HG03108 (cell line): ENCODE data around the gene CMIP.
"Not testable (repeated sequence)": the region's sequence is repeated elsewhere in the genome, so short reads cannot be mapped to it uniquely, and the experiment has no call there.

Experiments used
- ATAC-seq: cut with Tn5 transposase; IDR thresholded peaks from one replicate; pipeline ENCODE4 v1.9.1; 2021; ENCODE audit warnings: moderate library complexity; ENCODE audit not compliant: unreplicated experiment

CMIP gene

DNA sequence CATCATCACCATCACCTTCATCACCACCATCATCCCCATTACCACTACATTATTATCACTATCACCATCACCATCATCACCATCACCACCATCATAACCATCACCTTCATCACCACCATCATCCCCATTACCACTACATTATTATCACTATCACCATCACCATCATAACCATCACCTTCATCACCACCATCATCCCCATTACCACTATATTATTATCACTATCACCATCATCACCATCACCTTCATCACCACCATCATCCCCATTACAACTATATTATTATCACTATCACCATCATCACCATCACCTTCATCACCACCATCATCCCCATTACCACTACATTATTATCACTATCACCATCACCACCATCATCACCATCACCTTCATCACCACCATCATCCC is 132.7 kb downstream of the CMIP start:
- ATAC-seq: not testable (repeated sequence)

DNA sequence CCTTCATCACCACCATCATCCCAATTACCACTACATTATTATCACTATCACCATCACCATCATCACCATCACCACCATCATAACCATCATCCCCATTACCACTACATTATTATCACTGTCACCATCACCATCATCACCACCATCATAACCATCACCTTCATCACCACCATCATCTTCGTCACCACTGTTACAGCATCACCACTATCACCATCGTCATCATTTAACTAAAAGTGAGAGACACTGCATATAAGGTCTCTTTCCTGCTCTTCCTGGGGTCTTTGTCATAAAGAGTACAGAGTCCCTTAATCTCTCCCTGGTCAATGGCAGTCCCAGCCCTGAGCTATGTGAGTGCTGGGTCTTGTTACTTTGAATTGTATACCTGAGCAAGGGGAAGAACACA is 133.5 kb downstream of the CMIP start:
- ATAC-seq: no peak

DNA sequence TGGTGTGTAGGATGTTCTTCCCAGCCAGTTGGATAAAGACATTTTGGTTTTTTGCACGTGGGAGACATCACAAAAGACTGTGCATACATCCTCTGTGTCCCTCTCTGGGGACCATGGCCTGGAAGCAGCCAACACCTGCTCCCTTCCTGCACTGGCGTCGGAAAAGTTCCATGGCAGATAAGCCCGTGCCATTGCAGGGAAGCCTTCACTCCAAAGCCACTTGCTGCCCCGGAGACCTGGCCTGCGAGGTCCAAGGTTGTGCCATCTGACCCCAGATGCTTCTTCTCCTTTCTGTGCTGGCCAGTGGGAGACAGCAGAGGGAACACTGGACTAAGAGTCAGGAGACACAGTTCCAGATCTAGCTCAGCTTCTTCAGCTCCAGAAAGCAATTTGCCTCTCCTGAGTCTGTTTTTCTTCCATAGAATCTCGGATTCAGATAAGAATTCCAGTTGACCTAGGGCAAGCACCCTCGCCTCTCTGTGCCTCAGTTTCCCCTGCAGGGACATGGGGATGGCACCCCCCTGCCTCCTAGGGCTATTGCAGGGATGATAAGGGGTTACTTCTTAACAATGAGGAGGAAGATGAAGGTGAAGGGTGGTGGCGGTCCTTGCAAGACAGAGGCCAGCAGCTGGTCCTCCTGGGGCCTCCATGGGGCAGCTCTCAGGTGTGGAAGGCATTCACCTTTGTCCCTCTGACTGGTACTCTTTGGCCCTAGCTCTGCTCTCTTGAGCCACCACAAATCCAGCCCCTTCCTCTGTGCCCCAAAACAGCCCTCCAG is 134.2 kb downstream of the CMIP start:
- no peak for ATAC-seq

DNA sequence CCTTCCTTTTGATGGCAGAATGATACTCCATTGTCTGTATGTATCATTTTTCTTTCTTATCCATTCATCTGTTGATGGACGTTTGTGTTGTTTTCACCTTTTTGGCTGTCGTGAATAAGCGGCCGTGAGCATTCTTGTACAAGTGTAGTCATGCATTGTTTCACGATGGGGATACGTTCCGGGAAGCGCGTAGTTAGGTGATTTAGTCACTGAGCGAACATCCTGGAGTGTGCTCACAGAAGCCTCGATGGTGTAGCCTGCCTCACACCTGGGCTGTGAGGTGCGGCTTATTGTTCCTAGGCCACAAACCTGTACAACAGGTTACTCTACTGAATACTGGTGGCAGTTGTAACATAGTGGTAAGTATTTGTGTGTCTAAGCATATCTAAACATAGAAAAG is 136.5 kb downstream of the CMIP start:
- ATAC-seq: no peak

DNA sequence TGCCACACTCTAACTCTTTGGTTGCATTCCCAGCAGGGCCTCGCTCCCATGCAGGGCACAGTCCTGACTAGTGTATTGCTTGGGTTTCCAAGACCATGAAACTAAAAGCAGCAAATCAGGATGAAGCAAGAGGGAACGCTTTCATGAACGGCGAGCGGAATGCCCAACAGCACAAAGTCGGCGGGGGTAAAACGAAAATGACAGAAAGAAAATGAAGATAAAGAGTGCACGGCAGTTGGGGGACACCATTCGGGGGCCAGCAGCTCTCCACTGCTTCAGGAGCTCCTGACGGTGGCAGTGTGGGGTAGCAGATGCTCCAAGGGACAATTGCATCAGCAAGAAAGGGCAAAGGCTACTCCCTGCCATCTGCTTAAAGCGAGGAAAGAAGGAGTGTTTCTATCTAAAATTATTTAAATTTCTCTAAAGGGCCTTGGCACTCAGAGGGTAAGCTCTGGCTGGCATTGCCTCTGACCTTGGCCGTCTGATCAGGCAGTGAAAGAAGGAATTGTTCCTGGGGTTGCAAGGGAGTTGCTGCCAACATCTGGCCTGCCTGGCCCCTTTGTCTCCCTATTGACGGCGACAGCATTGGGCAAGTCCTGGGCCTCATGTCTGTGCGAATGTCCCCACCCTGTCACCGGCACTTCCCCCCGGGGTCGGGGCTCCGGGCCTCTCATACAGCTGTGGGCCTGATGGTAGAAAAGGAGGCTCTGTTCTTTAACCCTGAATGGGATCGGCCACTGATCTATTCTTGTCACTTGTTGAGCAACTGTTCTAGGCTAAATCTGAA is 138.2 kb downstream of the CMIP start:
- no peak for ATAC-seq

DNA sequence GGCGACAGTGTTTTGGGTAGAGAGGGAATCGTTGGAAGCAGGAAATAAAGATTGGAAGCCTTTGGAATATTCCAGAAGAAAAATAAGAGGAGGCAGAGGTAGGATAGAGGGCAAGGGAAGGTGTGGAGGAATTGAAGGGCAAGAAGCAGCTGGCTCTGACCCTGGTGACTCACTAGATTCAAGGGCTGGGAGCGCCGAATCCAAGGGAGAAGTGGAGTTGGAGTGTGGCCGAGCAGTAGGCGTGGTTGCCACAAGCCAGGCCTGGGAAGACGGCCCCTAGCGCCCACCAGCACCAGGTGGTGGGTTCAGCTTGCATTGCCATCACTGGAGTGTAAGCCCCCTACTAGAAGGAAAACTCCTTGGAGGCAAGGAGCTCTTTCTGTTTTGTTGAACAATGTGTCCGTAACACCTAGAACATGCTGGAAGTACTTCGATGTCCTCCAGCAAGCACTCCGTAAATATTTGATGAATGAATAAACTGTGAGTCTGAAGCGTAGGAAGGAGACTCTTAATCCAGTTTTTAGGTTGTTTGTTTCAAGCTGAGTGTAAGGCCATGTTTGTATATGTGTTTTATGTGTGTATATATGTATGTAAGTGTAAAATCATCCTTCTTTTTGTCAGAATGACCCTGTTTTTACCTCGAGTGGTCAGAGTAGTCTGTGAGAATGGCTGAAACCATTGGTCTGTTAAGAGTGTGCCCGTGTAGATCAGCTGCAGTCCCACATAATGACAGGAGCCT is 139.5 kb downstream of the CMIP start:
- ATAC-seq: no peak

DNA sequence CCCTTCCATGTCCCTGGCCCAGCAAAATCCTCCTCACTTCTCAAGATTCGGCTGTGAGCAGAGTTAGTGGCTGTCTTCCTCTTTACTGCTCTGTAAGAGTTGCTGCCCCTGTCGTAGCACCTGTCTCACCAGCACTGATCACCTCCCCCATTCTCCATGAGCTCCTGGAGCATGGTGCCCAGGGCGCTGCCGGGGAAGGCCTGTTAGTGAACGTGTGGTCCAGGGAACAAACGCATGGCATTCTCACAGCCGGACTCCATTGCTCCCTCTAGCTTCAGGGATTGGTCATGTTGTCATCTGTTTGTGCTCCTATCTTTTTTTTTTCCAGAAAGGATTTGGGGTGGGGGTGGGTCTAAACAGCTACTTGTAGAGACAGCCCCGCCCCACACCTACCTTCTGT is 141.2 kb downstream of the CMIP start:
- ATAC-seq: no peak

DNA sequence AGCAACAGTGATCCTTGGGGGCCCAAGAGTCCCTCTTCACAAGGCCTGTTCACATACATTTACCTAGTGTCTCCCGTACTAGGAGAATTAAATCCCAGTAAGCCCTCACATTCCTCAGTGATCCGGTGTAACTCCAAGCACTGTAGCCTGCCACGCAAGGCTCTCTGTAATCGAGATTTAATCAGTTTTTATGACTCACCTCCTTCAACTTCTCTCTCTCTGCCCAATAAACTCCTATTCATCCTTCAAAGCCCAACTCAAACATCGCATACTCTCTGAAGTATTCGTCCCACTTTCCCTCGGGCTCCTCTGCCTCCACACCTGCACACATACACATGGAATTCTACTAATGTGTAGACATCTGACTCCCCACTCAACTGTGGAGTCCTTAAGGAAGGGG is 141.8 kb downstream of the CMIP start:
- ATAC-seq: no peak

DNA sequence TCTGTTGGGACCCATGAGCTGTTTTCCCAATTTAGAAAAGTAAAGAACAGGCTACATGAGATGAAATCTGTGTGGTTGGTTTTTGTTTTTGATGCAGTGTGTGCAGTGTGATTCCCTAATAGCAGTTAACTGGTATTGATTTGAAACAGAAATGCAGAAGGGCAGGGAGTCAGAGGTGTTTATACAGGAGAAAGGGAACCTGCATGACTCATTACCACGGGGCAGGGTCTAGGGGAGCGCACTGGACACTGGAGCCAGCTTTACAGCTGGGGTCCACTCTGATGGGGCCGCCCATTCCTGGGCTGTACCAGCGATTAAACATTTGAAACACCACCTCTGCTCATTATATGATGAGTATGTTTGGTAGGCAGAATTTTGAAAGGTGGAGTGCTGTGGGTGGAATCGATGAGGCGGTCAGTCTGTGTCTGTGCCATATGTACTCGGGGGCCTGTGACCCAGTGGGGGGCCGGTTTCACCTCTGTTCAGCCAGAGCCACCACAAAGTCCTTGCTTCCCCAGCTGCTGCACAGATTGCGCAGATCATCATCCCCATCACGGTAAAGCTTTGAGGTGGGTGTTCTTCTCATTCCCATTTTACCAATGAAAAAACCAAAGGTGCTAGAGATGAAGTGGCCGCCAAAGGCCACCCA is 142.5 kb downstream of the CMIP start:
- no peak for ATAC-seq

DNA sequence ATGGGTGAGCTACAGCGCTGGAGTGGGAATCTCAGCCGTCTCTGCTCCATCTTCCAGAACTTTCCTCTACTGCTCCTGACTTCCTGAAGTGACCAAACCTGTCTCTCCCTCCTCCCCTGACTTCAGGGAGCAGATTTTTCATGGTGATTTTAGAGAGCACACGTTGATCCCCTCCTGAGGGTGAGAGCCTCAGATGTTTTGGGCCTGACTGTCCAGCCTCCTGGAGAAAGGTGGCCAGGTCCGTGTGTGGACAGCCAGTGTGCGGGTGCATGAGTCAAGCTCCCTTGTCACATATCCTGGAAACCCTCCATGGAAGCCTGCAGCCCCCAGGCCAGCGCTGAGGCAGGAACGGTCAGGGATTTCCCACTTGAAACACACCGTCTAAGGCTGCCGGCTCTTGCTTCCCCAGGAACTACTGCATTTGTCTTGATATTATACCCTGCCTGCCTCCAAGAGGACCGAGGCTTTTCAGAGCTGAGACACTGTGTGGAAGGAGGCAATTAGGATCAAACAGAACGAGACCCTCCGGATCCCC is 143.1 kb downstream of the CMIP start:
- no peak for ATAC-seq

DNA sequence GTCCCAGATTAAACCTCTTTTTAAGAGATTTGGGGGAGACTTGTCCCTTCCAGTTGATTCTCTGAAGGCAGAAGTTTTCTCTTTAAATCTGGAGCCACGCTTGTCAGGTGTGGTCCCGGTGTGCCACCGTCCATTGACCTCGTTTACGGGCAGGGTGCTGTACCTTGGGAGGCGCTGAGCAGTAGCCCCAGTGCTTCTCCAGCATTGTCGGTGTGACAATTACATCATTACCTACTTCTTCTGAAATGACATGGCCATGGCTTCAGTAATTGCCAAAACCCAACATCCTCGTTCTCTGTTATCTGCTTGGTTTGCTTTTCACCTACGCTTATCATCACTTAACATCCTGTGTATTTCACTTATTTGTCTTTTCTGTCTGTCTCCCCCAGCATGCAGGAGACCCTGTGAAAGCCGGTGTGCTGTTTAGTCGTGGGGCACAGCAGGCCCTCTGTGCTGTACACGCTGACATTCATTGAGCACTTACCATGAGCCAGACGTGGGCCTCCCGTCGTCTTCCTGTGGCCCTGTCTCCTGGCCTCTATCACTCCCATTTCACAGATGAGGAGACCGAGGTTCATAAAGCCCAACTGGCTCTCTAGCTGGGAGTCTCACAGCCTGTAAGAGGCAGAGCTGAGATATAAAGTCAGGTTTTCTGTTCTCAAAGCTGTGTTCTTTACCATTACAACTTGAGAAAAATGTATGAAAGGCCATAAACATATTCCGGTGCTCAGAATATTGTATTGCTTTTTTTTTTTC is 143.9 kb downstream of the CMIP start:
- ATAC-seq: no peak

DNA sequence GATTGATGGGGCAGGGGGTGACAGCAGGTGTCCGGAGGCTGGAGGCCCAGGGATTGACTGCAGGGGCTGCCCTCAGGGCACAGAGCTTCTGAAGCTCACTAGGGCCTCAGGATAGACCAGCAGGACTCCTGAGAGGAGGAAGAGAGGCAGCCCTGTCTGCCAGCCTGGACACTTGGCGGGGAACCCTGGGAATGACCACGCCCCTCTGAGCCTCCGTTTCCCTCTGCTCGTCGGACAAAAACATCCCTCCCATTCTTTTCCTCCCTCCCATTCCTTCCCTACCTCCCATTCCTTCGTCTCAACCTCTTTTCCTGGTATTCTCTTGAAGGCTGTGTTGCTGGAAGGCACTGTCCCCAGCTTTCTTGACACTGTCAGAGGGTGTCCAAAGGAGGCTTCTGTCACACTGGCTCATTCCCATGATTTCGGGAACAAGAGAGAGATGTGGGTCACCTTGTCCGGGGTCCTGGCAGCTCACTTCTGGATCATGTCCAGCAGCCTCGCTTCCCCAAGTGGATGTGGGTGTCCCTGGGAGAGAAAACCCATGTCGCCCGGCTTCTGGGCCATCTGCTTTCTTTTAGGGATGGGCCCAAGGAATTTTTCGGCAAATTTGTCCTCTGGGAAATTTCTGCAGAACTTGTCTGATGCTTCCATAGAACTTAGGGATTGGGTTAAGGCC is 145.5 kb downstream of the CMIP start:
- no peak for ATAC-seq

DNA sequence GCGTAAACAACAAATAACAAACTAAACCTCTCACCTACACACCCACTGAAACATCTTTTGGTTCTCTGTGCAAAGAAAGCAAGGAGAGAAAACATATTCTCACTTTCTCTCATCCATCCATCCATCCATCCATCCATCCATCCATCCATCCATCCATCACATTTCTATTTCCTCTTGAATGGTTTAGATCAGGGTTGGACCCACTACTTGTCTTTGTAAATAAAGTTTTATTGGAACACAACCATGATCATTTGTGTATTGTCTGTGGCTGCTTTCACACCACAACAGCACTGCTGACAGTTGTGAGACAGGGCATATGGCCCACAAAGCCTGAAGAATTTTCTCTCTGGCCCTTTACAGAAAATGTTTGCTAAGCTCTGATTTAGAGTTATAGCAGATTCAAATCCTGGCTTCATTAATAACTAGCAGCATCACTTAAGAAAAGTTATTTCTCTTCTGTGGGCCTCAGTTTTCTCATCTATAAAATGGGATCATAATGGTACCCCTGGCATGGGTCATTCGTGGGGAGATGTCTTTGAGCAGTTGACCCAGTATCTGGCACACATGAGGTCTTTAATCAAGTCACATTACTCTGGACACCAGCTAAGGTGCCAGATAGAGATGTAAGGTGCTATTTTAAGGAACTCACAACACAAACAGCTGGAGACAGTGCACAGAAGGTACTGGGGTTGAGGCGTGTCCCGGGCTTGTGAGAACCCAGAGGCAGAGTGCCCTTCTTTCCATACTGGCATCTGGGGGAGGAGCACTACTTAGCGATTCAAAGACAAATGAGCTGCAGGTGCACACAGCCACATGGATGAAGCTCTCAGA is 146.3 kb downstream of the CMIP start:
- no peak for ATAC-seq

DNA sequence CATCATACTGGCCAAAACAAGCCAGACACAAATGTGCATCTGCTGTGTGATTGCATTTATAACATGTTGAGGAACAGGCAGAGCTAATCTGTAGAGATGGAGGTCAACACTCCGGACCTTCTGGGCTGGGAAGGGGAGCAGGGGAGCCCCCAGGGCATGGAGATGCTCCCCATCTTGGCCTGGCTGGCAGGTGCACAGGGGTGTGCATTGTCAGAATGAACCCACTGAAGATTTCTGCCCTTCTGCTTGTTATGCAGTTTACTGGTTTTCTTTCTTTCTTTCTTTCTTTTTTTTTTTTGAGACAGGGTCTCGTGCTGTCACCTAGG is 146.9 kb downstream of the CMIP start:
- ATAC-seq: no peak

DNA sequence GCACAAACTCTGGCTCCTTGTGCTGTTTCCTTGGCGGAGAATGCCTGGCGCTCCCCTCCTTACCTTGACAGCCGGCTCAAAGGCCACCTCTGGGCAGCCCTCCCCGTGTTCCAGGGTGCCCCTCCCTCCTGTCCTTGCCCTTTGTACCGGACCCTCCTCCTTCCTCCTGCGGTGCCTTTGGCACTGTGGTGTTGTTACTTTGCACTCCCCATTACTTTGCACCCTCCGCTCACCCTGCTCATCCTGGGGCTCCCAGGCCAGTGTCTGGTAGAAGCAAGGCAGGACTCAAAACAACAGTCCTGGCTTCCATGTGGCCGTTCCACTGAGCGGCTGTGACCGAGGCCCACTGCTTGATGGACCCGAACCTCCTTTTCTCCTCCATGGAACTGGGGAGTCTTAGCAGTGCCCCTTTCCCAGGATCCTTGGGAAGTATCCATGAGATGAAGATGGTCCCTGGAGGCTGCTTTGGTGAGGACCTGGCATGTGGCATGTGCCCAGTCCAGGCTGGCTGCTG is 147.8 kb downstream of the CMIP start:
- ATAC-seq: no peak

DNA sequence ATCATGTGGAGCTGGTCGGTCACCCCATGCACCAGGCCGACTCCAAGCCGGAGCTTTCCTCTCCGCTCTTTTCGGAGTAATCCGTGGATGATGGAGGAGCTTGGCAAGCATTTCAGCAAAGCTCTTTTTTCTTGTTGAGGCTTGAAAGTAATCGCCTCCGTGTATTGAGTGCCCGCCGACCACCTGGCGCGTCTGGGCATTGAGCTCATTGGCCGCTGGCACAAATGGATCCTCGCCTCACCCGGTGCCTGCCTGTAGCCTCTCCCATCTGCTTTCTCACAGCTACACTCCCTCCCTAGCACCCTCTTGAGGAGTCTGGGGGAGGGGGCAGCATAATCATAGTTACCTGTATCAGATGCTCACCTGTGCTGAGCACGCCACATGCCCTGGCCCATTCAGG is 148.9 kb downstream of the CMIP start:
- ATAC-seq: no peak

DNA sequence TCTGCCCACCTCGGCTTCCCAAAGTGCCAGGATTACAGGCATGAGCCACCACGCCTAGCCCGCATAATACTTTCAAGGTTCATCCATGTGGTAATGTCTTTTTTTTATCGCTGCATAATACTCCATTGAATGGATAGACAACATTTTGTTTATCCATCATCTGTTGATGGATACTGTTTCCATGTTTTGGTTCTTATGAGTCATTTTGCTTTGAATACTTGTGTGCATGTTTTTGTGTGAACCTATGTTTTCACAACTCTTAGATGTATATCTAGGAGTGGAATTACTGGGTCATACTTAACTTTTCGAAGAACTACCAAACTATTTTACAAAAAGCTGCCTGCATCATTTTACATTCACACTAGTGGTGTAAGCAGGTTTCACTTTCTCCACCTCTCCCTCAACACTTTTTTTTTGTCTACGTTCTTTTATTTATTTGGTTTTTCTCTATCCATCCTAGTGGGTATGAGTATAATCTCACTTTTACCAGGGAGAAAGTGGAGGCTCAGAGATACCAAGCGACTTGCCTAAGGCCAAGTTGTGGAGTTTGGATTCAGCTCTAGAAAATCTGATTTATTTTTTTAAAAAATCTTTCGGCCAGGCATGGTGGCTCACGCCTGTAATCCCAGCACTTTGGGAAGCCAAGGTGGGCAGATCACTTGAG is 151.2 kb downstream of the CMIP start:
- no peak for ATAC-seq

DNA sequence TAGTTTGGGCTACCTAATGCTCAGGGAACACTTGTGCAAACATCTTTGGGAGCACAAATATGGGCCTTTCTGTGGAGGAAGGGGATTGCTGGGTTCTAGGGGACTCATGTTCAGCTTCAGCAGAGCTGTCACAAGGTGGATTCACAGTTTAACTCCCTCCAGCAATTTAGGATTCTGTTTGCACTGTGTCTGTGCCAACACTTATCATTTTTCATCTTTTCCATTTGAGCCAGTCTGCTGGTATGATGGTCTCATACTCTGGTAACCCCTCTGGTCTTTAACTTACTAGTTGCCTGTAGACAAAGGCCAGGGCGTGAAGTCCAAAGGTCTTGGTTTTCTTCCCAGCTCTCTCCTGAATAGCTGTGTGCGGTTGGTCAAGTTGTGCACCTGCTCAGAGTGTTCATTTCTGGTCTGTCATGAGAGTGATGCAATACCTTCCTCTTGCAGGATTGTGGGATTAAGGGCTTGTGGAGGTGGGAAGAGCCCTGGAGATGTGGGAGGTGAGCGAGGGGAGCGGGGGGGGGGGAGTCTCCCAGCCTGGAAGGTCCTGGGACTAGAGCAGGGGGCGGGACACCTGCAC is 152.6 kb downstream of the CMIP start:
- ATAC-seq: no peak
